WTC11 (cell line): Measurements from ENCODE around the gene NFIC. TPM values are rescaled to one million over a fixed set of nuclear protein-coding genes. Genes with fewer than 3 reads are reported as not detected.

Experiments
- ATAC-seq: fragments of 200-7000 bp; cut with Tn5 transposase; 2 replicates; pipeline ENCODE4 v1.10.0; 2021; ENCODE audit warnings: mild to moderate bottlenecking, moderate library complexity
- CTCF ChIA-PET: fragments of 300-600 bp; sonication (Branson Sonifier 250); formaldehyde crosslinking; loops from one replicate; lab custom pipeline; 2021; ENCODE audit warnings: antibody characterized with exemption; lab: Charles Lee
- POLR2A ChIA-PET: fragments of 350-600 bp; sonication (Branson Sonifier 250); formaldehyde crosslinking; loops from one replicate; lab custom pipeline; 2021; ENCODE audit warnings: antibody characterized with exemption; lab: Charles Lee
- DNase-seq: peaks from one replicate; pipeline ENCODE4 v3.0.0; 2021; ENCODE audit warnings: low spot score
- H3K27ac Mint-ChIP-seq: 2 replicates; pipeline ENCODE4 v1.8.0; 2021; ENCODE audit warnings: mixed read lengths
- H3K27me3 Mint-ChIP-seq: 2 replicates; pipeline ENCODE4 v1.8.0; 2021; ENCODE audit warnings: low read depth, mild to moderate bottlenecking, moderate library complexity, mixed read lengths
- H3K36me3 Mint-ChIP-seq: 2 replicates; pipeline ENCODE4 v1.8.0; 2021; ENCODE audit warnings: mixed read lengths
- H3K4me1 Mint-ChIP-seq: 2 replicates; pipeline ENCODE4 v1.8.0; 2022; ENCODE audit warnings: mixed read lengths
- H3K4me3 Mint-ChIP-seq: 2 replicates; pipeline ENCODE4 v1.8.0; 2021; ENCODE audit warnings: mild to moderate bottlenecking, moderate library complexity, mixed read lengths
- H3K9me3 Mint-ChIP-seq: 2 replicates; pipeline ENCODE4 v1.8.0; 2021; ENCODE audit warnings: mixed read lengths
- CBFB ChIP-seq: sonication (generic); formaldehyde crosslinking; IDR thresholded peaks from 2 replicates; pipeline ENCODE4 v1.8.1; 2022; ENCODE audit warnings: mild to moderate bottlenecking, low read depth, missing genetic modification reagents
- CDX4 ChIP-seq: fragments of 250-450 bp; sonication (Bioruptor Pico); IDR thresholded peaks from 2 replicates; pipeline ENCODE4 v1.9.0; 2021; ENCODE audit warnings: moderate library complexity, mild to moderate bottlenecking, inconsistent platforms, borderline replicate concordance
- CREB1 ChIP-seq: sonication (generic); formaldehyde crosslinking; IDR thresholded peaks from 2 replicates; pipeline ENCODE4 v1.8.0; 2023; ENCODE audit warnings: mild to moderate bottlenecking, missing genetic modification reagents
- FOXK1 ChIP-seq: sonication (generic); formaldehyde crosslinking; IDR thresholded peaks from 2 replicates; pipeline ENCODE4 v1.8.0; 2022; ENCODE audit warnings: mild to moderate bottlenecking, moderate library complexity, missing genetic modification reagents
- HMGXB4 ChIP-seq: sonication (generic); formaldehyde crosslinking; IDR thresholded peaks from 2 replicates; pipeline ENCODE4 v1.8.1; 2023; ENCODE audit warnings: mild to moderate bottlenecking, moderate library complexity, missing genetic modification reagents
- JUN ChIP-seq: sonication (generic); formaldehyde crosslinking; IDR thresholded peaks from 2 replicates; pipeline ENCODE4 v1.8.0; 2023; ENCODE audit warnings: mild to moderate bottlenecking, missing genetic modification reagents
- MYBL2 ChIP-seq: sonication (generic); formaldehyde crosslinking; IDR thresholded peaks from 2 replicates; pipeline ENCODE4 v1.8.1; 2023; ENCODE audit warnings: mild to moderate bottlenecking, moderate library complexity, missing genetic modification reagents
- NFE2L1 ChIP-seq: sonication (generic); formaldehyde crosslinking; IDR thresholded peaks from 2 replicates; pipeline ENCODE4 v1.8.1; 2023; ENCODE audit warnings: missing genetic modification reagents
- NR1H2 ChIP-seq: sonication (generic); formaldehyde crosslinking; IDR thresholded peaks from 2 replicates; pipeline ENCODE4 v1.9.0; 2021; ENCODE audit warnings: mild to moderate bottlenecking, moderate library complexity, missing genetic modification reagents
- RORB ChIP-seq: fragments of 250-450 bp; sonication (Bioruptor Pico); IDR thresholded peaks from 2 replicates; pipeline ENCODE4 v1.9.0; 2021; ENCODE audit warnings: mild to moderate bottlenecking
- TEAD1 ChIP-seq: sonication (generic); formaldehyde crosslinking; IDR thresholded peaks from 2 replicates; pipeline ENCODE4 v1.8.0; 2022; ENCODE audit warnings: mild to moderate bottlenecking, missing genetic modification reagents
- ZNF121 ChIP-seq: sonication (generic); formaldehyde crosslinking; IDR thresholded peaks from 2 replicates; pipeline ENCODE4 v1.8.0; 2023; ENCODE audit warnings: missing genetic modification reagents
- ZNF423 ChIP-seq: fragments of 250-450 bp; sonication (Bioruptor Pico); IDR thresholded peaks from 2 replicates; pipeline ENCODE4 v2.1.2; 2022; ENCODE audit warnings: mild to moderate bottlenecking, moderate library complexity
- total RNA-seq: library from RNA; stranded (reverse); gene quantifications from 3 replicates; pipeline ENCODE4 v1.2.3, GENCODE V29; 2021
- TF ChIP-seq, protein P1 (sequence below): sonication (generic); formaldehyde crosslinking; IDR thresholded peaks from 2 replicates; pipeline ENCODE4 v1.8.0; 2023; ENCODE audit warnings: missing genetic modification reagents
- TF ChIP-seq, protein P2 (sequence below): fragments of 250-450 bp; sonication (Bioruptor Pico); IDR thresholded peaks from 2 replicates; pipeline ENCODE4 v2.1.2; 2022; ENCODE audit warnings: mild to moderate bottlenecking, moderate library complexity
- TF ChIP-seq, protein P3 (sequence below): sonication (generic); formaldehyde crosslinking; IDR thresholded peaks from 2 replicates; pipeline ENCODE4 v1.8.0; 2022; ENCODE audit warnings: missing genetic modification reagents

Gene NFIC
- total RNA-seq, 1 experiment from 2014 or later, result 3.5 TPM

- Mint-ChIP-seq H3K4me3 (no peak overlapping the region), H3K4me1 (peaks cover 55% of the 10 kb centered on the region), H3K27me3 (no peaks in the 10 kb centered on the region), H3K36me3 (peaks cover 4% of the 10 kb centered on the region; the same call in 1 of the 2 replicates), H3K27ac (no peak overlapping the region), H3K9me3 (no peaks in the 10 kb centered on the region)
- DNase-seq (no peak), ATAC-seq (no peak)
- ChIA-PET POLR2A (interaction anchor here (0.6 to 0.7 kb wide), 3 partner anchors 9 to 14 kb away, joined by 5 to 8 read pairs (median 7); no protein-coding TSS in a partner anchor), CTCF (interaction anchor here (0.6 to 4.8 kb wide), 15 partner anchors 9 to 734 kb away, joined by 3 to 31 read pairs (median 4); no protein-coding TSS in a partner anchor)
- no peak for TF ChIP-seq MYBL2 (CRISPR knock-in tag)
- no peak for TF ChIP-seq TEAD1 (CRISPR knock-in tag)
- TF ChIP-seq HMGXB4 (CRISPR knock-in tag), result no peak
- no peak for TF ChIP-seq CREB1 (CRISPR knock-in tag)
- TF ChIP-seq ZNF121, result peak; percentile 73
These were observed 151.3 kb downstream of the NFIC start for GRCh38 chr19:3517638-3518037.

- Mint-ChIP-seq H3K4me3 (peak overlapping the region; percentile 39), H3K9me3 (no peaks in the 10 kb centered on the region), H3K4me1 (peaks cover 55% of the 10 kb centered on the region), H3K36me3 (peaks cover 4% of the 10 kb centered on the region; the same call in 1 of the 2 replicates), H3K27ac (peak overlapping the region; percentile 67), H3K27me3 (no peaks in the 10 kb centered on the region)
- TF ChIP-seq ZNF423 (CRISPR knock-in tag), result peak; percentile 57
- TF ChIP-seq, protein P1, sequence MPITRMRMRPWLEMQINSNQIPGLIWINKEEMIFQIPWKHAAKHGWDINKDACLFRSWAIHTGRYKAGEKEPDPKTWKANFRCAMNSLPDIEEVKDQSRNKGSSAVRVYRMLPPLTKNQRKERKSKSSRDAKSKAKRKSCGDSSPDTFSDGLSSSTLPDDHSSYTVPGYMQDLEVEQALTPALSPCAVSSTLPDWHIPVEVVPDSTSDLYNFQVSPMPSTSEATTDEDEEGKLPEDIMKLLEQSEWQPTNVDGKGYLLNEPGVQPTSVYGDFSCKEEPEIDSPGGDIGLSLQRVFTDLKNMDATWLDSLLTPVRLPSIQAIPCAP (CRISPR knock-in tag), result no peak
- no peak for TF ChIP-seq CDX4 (CRISPR knock-in tag)
- TF ChIP-seq HMGXB4 (CRISPR knock-in tag), result no peak
- TF ChIP-seq JUN (CRISPR knock-in tag), result no peak
- TF ChIP-seq, protein P2, sequence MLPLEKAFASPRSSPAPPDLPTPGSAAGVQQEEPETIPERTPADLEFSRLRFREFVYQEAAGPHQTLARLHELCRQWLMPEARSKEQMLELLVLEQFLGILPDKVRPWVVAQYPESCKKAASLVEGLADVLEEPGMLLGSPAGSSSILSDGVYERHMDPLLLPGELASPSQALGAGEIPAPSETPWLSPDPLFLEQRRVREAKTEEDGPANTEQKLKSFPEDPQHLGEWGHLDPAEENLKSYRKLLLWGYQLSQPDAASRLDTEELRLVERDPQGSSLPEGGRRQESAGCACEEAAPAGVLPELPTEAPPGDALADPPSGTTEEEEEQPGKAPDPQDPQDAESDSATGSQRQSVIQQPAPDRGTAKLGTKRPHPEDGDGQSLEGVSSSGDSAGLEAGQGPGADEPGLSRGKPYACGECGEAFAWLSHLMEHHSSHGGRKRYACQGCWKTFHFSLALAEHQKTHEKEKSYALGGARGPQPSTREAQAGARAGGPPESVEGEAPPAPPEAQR, result no peak
- 0 out of 2 replicates have a peak, but pooled peaks have one; percentile 15 for TF ChIP-seq FOXK1 (CRISPR knock-in tag)
- TF ChIP-seq ZNF121, result peak; percentile 89; the same call in 1 of the 2 replicates
- TF ChIP-seq, protein P3, sequence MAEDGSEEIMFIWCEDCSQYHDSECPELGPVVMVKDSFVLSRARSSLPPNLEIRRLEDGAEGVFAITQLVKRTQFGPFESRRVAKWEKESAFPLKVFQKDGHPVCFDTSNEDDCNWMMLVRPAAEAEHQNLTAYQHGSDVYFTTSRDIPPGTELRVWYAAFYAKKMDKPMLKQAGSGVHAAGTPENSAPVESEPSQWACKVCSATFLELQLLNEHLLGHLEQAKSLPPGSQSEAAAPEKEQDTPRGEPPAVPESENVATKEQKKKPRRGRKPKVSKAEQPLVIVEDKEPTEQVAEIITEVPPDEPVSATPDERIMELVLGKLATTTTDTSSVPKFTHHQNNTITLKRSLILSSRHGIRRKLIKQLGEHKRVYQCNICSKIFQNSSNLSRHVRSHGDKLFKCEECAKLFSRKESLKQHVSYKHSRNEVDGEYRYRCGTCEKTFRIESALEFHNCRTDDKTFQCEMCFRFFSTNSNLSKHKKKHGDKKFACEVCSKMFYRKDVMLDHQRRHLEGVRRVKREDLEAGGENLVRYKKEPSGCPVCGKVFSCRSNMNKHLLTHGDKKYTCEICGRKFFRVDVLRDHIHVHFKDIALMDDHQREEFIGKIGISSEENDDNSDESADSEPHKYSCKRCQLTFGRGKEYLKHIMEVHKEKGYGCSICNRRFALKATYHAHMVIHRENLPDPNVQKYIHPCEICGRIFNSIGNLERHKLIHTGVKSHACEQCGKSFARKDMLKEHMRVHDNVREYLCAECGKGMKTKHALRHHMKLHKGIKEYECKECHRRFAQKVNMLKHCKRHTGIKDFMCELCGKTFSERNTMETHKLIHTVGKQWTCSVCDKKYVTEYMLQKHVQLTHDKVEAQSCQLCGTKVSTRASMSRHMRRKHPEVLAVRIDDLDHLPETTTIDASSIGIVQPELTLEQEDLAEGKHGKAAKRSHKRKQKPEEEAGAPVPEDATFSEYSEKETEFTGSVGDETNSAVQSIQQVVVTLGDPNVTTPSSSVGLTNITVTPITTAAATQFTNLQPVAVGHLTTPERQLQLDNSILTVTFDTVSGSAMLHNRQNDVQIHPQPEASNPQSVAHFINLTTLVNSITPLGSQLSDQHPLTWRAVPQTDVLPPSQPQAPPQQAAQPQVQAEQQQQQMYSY (CRISPR knock-in tag), result peak; percentile 71
- no peak for TF ChIP-seq NR1H2
- no peak for TF ChIP-seq NFE2L1 (CRISPR knock-in tag)
- TF ChIP-seq CBFB (CRISPR knock-in tag), result no peak
- no peak for TF ChIP-seq RORB (CRISPR knock-in tag)
- peak; percentile 58 for ATAC-seq
- ChIA-PET CTCF (interaction anchor here (0.7 to 4.8 kb wide), 13 partner anchors 9 to 174 kb away, joined by 3 to 31 read pairs (median 4); no protein-coding TSS in a partner anchor), POLR2A (interaction anchor here (0.6 to 0.8 kb wide), 4 partner anchors 8 to 21 kb away, joined by 3 to 8 read pairs (median 6); partner anchors contain the start of gene TEKTIP1)
- no peak for DNase-seq
These were observed 151.9 kb downstream of the NFIC start for GRCh38 chr19:3518255-3518654.
